Left colon (tissue), 2 donors: ENCODE results near the gene CPN2. TPM values are rescaled to one million over a fixed set of nuclear protein-coding genes. Genes with fewer than 3 reads are reported as not detected.

Source experiments
- ATAC-seq: fragments of 200-7000 bp; cut with Tn5 transposase; one replicate; pipeline ENCODE4 v1.9.1; 2020; ENCODE audit warnings: mild to moderate bottlenecking, moderate library complexity
- DNase-seq, 2 donors: peaks; one replicate each; pipeline ENCODE4 v3.0.0-alpha.2; 2020
- intact Hi-C, 2 donors: fragments of 100-400 bp; cut with DNase I in 1 of 2; cut with micrococcal nuclease in 1 of 2; formaldehyde crosslinking; loops; one replicate each; pipeline versions ENCODE4 v1.11.2 to v1.14.0; 2022; cut with DNase I, micrococcal nuclease
- total RNA-seq, 2 donors: library from RNA; stranded (reverse); fragmentation: NEBNext Ultra II Directional; extraction: Animal tissue kit (Norgen Biotek cat#: 25700); gene quantifications; one replicate each; pipeline ENCODE4 v1.2.1, GENCODE V29; 2021
- donor health status: DM: no; HTN: no; CAD: no.
- donor health status: DM: yes; HTN: yes; CAD: no.

Gene CPN2
- total RNA-seq, 2 donors from 2014 or later = not detected

DNA sequence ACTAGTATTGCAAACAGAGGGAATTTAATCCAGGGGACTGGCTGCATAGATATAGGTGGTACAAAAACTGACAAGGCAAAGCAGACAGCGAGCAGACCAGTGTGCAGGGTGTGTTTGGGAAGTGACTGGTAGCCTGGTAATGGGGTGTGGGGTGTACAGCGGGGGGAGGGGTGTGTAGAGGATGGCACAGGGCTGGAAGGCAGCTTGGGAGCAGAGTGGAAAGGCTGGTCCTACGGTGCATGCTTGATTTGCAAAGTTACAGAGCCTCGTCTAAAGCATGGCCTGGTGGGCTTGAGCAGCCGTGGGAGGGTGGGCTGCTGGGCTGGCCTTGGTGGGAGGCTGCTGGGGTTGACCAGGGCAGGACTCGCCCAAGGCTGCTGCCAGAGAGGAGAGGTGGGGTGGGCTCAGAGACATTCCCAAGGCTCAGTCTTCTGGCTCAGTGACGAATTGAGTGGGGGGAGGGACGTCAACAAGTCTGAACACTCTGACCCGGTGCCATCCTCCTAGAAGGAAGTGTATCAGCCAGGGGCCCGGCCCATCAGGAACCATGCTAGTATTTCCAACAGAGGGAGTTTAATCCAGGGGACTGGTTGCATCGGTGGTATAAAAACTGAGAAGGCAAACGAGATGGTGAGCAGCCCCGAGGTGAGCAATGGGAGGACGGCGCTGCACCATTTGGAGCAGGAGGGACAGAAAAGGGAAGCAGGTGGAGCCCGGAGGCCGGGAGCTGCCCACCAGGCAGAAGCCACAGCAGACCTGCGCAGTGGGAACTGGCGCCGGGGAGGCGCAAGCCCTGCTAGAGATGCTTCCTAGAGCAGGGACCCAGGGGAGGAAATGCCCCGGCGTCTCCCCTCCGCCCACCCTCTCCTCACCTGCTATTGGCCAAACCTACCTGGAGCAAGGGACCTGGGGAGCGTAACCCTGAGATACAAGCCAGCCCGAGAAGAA is 29.2 kb downstream of the CPN2 start:
- no peak for ATAC-seq
- intact Hi-C loops = no loop called here
- DNase-seq = no peak

DNA sequence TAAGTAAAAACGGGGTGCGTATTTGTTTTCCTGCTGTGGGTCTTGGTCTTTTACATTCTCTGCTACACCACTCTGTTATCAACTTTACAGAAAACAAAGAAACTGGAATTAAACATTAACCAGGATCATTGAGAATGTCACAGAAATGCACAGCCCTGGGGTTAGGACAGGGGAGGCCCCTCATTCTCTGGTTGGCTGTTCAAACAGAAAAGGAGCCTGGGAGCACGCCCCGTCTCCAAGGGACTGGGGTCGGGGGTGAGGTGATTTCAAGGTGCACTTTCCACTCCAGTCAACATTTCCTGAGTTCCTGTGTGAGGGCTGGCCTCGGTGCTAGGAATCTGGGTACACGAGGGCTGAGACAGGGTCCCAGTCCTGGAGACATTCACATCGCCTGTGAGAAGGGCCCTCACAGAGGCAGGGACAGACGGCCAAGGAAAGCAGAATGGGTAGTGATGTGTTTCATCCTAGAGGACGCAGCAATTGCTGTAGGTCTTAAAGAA is 30.3 kb downstream of the CPN2 start:
- DNase-seq = no peak
- ATAC-seq = peak; percentile 5
- intact Hi-C loops = no loop called here

DNA sequence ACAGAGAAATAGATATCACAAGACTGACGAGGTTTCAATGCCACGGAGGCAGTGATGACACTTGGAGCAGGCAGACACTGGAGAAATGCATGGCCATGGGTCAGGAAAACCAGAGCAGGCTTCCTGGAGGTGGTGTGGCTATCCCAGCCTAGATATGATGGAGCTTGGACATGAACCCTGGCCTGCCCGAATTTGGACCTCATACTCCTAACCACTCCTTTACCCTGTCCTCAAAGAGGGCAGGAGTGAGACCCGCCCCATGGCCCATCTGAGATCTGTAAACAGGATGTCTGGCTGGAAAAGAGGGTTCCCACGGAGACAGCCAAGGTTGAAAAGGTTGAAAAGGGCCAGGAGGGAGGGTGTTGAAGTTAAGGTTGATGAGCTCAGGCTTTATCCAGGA is 31.0 kb downstream of the CPN2 start:
- DNase-seq (no peak), ATAC-seq (no peak)
- intact Hi-C loops = no loop called here

DNA sequence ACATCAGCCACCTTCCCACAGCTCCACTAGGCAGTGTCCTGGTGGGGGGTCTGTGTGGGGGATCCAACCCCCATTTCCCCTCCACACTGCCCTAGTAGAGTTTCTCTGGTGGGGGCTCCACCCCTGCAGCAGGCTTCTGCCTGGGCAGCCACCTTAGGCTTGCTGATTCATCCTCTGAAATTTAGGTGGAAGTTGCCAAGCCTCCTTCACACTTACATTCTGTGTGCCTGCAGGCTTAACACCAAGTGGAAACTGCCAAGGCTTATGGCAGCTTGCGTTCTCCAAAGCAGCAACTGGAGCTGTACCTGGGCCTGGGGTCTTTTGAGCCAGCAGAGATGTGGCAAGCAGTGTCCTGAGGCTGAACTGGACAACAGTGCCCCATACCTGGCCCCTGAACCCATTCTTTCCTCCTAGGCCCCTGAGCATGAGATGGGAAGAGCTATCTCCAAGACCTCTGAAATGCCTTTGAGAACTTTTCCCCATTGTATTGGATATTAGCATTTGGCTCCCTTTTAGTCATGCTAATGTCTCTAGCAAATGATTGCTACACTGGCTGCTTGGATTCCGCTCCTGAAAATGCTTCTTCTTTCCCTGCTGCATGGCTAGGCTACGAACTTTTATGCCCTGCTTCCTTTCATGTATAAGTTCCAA is 32.5 kb downstream of the CPN2 start:
- intact Hi-C loops = loop anchor here (2.0 to 10.0 kb wide), 4 partner anchors 184 to 651 kb away; partner anchors contain the start of gene HES1 (in 1 of the 2)
- ATAC-seq (no peak), DNase-seq (no peak)

DNA sequence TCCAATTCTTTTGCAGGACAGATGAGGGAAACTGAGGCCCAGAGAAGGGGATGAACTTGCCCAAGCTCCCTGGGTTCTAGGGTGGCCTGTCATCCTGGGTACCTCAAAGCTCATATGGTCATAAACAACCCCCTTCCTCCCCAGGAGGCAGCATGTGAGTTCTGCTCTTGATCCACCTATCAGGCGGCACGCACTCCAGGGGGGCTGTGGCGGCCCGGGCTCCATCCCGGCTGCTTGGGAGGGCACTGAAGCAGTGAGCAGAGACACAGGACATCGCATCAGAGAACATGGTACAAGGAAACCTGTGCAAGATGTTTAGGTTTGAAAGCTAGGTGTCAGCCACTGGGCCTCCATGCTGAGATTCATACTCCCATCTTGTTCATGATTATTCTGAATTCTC is 34.2 kb downstream of the CPN2 start:
- intact Hi-C loops = loop anchor here (5.0 to 10.0 kb wide), 3 partner anchors 182 to 650 kb away; partner anchors contain the start of gene HES1 (in 1 of the 2)
- DNase-seq (no peak), ATAC-seq (no peak)

DNA sequence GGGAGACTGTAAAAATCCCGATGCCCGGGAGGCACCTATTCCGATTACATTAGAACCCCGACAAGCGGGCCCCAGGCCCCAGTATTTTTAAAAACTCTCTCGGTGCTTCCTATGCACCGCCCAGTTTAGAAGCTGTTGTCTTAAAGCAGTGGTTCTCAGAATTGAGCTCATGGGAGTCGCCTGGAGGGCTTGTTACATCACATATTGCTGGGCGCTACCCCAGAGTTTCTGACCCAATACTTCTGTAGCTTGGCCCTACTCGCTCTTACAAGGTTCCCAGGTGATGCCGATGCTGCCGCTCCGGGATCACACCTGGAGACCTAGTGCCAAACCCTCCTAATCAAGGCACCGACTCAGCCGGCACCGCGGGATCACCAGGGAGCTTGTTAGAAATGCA is 35.2 kb downstream of the CPN2 start:
- ATAC-seq (peak; percentile 17), DNase-seq (peak in 1 of 2 donors; percentile 23)
- intact Hi-C loops = loop anchor here (5.0 to 10.0 kb wide), 3 partner anchors 181 to 649 kb away; partner anchors contain the start of gene HES1 (in 1 of the 2)

DNA sequence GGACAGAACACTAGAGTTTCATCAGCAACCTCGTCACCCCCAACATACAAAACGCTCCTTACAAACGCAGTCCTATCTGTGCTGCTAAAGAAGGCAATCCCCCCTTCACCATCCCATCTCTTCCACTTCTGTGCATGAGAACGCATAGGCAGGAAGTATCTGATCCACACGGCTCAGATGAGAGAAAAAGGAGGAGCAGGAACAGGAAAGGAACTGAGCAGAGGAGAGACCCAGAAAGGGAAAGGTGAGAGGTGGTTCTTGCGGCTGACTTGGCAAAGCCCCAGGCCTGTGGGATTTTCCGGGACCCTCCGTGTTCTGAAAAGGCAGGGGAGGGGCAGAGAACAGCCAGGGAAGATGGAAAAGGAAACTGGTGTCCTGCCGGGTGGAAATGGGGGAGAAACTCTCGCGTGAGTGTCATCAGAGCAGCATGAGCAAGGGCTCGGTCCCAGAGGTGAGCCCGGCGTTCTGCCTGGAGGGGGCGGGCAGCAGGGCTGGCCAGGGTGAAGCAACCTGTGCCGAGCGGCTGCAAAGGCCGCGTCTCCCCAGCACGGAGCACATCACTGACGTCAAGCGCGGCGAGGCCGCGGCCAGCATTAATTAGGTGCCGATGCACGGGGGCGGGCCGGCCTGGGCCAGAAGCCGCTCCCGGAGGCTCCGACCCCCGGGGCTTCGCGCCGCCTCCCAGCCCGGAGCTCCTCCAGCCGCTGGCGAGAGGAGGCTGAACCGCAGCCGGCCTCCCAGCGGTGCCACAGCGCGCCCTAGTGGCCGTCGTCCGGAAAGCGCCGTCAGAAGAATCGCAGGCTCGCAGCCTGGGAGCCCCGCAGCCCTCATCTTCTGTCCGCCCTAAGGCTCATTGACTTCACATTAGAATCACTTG is 35.8 kb downstream of the CPN2 start:
- intact Hi-C loops = loop anchor here (5.0 to 10.0 kb wide), 3 partner anchors 181 to 648 kb away; partner anchors contain the start of gene HES1 (in 1 of the 2)
- ATAC-seq = peak; percentile 85

DNA sequence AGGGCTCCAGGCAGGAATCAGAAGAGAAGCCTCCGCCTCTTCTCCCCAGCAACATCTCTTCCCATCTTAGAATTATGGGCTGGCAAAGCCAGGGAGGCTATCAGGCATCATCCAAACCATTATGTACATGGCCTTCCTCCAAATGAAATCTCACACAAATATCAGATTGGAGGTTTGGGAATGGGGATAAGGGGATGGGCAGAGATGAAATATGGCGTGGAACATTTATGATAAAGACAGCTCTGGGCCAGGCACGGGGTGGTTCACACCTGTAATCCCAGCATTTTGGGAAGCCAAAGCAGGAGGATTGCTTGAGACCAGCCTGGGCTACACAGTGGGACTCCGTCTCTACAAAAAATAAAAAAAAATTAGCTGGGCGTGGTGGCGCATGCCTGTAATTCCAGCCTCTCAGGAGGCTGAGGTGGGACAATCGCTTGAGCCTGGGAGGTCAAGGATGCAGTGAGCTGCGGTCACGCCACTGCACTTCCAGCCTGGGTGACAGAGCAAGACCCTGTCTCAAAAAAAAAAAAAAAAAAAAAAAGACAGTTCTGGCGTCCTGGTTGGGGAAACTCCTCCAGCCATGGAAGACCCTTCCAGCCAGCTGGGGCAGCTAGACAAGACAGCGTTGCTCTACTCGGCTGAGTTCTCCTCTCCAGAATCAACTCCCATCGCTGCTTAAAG is 36.6 kb downstream of the CPN2 start:
- DNase-seq (no peak), ATAC-seq (no peak)
- intact Hi-C loops = loop anchor here (5.0 to 10.0 kb wide), 3 partner anchors 180 to 647 kb away; partner anchors contain the start of gene HES1 (in 1 of the 2)

More for the DNA sequence above, 35.8 kb downstream of the CPN2 start:
- DNase-seq = peak; percentile 69 to 85

DNA sequence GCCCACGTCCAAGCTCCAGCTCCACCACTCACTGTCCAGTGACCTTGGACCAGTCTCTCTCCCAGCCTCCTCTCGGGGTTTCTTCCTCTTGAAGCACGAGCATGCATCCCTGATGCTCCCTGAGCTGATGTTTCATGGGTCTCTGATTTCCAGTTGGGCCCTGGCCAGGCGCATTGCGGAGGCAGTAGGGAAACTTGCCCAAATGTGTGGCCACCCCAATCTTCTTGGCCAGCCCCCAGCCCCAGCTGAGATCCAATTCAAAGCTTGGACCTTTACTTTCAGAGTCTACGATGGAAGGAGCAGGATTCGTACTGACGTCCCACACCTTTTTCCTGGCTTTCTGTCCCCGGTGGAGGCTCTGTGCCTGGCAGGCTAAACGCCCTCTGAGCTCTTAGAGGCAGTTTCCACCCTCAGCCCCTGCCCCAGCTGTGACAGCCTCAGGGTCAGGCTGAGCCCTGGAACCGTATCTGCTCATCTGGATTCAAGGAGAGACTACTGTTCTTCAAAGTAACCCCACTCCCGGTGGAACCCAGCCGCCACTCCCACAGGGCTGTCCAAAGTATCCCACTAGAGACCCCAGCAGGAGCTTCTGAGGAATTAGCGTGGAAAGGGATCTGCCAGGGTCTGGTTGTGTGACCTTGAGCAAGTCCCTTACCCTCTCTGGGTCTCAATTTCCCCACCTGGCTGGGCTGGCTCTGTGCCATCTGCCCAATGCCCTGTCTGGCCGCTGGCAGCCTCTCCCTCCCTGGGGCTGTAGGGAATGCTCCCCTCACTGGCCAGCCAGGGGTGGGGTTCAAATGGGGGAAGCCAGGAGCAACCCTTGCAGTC is 37.4 kb downstream of the CPN2 start:
- DNase-seq (peak; percentile 34 to 50), ATAC-seq (no peak)
- intact Hi-C loops = loop anchor here in 1 of 2 donors (10.0 kb wide), 1 partner anchor 179 kb away; the partner anchor contains the start of gene HES1

DNA sequence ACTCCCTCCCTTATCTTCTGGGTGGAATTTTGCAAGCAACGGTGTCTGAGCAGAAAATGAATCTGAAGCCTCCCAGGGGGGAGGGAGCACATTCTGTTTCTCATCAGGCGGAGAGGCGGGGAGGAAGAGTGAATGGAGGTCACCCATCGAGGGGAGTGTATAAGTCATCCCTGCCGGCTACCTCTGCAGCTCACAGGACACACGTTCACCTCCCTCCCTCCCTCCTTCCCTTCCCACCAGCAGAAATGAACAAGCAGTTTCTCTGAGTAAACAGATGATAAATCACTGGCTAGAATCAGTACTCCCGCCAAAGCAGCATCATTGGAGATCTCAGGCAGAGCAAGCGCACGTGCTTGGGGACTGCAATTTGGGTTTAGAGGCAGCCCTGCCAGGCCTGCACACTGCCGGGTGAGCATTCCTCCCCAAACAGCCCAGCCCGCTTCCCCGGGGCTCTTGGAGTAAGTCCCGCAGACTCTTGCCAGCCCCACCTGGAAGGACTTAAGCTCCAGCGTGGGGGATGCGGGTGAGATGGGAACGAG is 38.3 kb downstream of the CPN2 start:
- intact Hi-C loops = loop anchor here in 1 of 2 donors (10.0 kb wide), 1 partner anchor 178 kb away; the partner anchor contains the start of gene HES1
- DNase-seq (peak; percentile 47 to 81), ATAC-seq (peak; percentile 11)

DNA sequence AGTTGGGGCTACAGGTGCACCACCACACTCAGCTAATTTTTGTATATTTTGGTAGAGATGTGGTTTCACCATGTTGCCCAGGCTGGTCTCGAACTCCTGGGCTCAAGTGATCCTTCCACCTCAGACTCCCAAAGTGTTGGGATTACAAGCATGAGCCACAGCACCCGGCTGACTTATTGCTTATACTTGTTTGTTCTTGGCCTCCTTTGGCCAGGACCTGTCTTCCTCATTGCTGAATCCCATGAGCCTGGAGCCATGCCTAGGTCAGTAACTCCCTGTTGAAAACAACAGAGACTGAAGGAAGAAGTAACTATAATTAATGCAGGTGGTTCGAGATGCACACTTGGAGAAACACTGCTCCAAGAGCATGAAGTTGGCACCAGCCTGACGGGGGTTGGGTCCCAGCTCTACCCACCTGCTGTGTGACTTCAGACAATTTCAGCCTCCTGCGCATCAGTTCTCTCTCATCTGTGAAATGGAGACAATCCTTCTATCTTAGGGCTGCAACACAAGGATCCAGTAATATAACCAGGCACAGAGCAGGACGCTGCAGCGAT is 38.9 kb downstream of the CPN2 start:
- ATAC-seq = no peak
- peak in 1 of 2 donors; percentile 74 for DNase-seq
- intact Hi-C loops = loop anchor here in 1 of 2 donors (10.0 kb wide), 1 partner anchor 177 kb away; the partner anchor contains the start of gene HES1

DNA sequence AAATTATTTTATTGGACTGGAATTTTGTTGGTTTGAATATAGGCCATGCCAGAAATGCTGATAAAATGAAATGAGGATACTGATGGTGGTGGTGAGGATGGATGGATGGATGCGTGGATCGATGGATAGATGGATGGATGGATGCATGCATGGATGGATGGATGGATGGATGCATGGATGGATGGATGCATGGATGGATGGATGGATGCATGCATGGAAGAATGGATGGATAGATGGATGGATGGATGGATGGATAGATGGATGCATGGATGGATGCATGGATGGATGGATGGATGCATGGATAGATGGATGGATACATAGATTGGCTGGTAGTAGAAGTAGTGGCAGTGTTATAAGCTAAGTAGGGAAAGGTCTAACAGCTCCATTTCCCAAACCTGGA is 40.1 kb downstream of the CPN2 start:
- intact Hi-C loops = loop anchor here in 1 of 2 donors (10.0 kb wide), 1 partner anchor 176 kb away; the partner anchor contains the start of gene HES1
- no peak for ATAC-seq

DNA sequence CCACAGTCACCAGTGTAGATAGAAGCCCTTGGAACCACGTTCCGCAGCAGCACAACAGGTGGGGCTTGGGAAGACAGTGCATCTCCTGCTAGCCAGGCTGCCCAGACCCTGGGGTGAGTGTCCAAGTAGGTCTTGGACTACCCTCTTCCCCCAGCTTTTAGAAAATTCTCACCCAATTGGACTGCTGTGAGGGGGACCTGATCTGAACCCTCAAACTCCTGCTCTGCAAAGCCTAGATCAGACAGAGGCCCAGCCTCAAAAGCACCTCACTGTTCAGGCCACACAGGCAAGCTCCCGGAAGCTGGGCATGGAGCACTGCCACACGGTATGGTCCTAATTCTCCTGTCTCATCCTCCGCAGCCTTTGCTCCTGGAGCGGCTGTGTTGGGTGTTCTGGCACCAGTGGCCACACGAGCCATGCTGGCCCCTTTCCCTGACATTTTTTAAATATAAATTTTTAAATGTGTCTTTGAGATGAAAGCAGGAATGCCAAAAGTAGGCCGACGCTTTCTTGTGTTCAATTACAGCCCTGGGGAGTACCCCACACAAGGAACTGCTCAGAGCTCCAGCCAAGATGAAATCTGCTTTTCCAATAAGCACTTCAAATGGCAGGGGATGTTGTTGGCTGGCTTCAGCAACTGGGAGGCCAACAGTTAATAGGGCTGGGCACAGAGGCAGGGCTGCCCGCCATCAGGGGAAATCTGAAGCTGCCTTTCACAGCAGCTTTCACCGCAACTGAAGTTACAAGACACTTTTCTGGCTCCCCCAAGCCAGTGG is 40.9 kb downstream of the CPN2 start:
- ATAC-seq (no peak), DNase-seq (no peak)
- intact Hi-C loops = loop anchor here in 1 of 2 donors (10.0 kb wide), 1 partner anchor 175 kb away; the partner anchor contains the start of gene HES1

More for the DNA sequence above, 40.1 kb downstream of the CPN2 start:
- DNase-seq = no peak

DNA sequence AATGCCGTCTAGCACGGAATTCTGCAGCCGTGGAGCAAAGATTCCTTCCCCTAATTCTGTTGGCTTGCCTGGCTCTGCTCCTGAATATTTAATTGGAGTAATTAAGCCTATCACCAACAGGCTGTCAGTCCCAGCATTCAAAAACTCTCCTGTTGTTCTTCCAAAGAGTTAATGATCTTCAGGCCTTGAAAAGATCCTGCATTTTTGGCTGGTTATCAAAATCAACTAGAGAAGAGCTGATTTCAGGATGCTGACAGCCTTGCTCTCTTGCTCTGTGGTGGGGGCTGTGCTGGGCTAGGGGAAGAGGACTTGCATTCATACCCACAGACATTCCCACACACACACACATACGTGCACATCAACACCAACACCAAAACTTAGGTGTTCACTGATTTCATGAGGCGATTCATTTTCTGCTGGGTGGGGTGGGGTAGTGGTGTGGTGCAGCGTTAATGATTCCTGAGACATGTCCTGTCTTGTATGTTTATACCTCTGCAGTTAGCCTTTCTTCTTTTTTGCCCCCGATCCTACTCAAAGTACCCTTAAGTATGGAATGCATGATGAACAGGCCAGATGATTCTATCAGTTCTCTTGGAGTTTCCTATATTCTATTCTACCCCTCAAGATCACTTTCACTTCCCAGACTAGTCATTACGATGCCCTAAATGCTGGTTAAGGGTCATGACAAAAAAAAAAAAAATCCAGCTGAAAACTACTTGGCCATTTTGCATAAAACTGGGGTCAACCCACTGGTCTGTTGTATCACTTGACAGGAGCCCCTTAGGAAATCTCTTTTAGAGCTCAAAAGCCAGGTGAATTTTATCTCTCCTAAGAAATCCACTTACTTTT is 42.3 kb downstream of the CPN2 start:
- intact Hi-C loops = no loop called here
- DNase-seq (no peak), ATAC-seq (no peak)
